Lower leg skin (tissue), 4 donors: Measurements from ENCODE around the gene CDC73. TPM values are rescaled to one million over a fixed set of nuclear protein-coding genes. Genes with fewer than 3 reads are reported as not detected.

ENCODE experiments used
- DNase-seq, 2 donors: peaks; one replicate each; pipeline ENCODE4 v3.0.0-alpha.2; 2019; ENCODE audit warnings: low spot score in 2 of 2
- H3K4me3 ChIP-seq: fragments of 200-600 bp; sonication (generic); 2 replicates; pipeline ENCODE4 v1.5.1; 2017; ENCODE audit warnings: mild to moderate bottlenecking, low read depth; ENCODE audit not compliant: poor library complexity, severe bottlenecking
- POLR2A ChIP-seq, 2 donors: fragments of 450-650 bp; IDR thresholded peaks; one replicate each; pipeline ENCODE4 v1.6.1; 2016 to 2017; ENCODE audit warnings: antibody characterized with exemption in 2 of 2, mild to moderate bottlenecking in 1 of 2, moderate library complexity in 1 of 2
- WGBS, 2 donors: methylation state at CpG; one replicate each; pipeline ENCODE4 v1.1.5; 2018; 5-methylcytosine and 5-hydroxymethylcytosine counted together
- intact Hi-C: fragments of 100-400 bp; cut with DNase I; formaldehyde crosslinking; loops from one replicate; pipeline ENCODE4 v1.15.0; 2023; ENCODE audit warnings: low total_unique reads
- microRNA counts, 2 donors: library from miRNA; unstranded; fragments of <30 nt; microRNA quantifications; one replicate each; lab custom pipeline; 2016
- microRNA-seq, 2 donors: library from miRNA; unstranded; fragments of <30 nt; microRNA quantifications; one replicate each; pipeline ENCODE4, GENCODE V29; 2016; ENCODE audit warnings: borderline replicate concordance in 2 of 2, borderline number of aligned reads in 1 of 2
- total RNA-seq, 4 donors: library from RNA; depleted of rRNA; stranded (reverse); fragments of >200 nt; gene quantifications; one replicate each; pipeline ENCODE4 v1.1.0, GENCODE V29; 2016
- TF ChIP-seq, protein P1 (sequence below), 3 donors: fragments of 450-650 bp; IDR thresholded peaks; one replicate each; pipeline ENCODE4 v1.5.1; 2016; ENCODE audit warnings: antibody characterized with exemption in 3 of 3, mild to moderate bottlenecking in 3 of 3, moderate library complexity in 2 of 3

Gene CDC73
- total RNA-seq, 4 donors from 2014 or later, result 19.2 to 23.7 (median 20.0) TPM

DNA sequence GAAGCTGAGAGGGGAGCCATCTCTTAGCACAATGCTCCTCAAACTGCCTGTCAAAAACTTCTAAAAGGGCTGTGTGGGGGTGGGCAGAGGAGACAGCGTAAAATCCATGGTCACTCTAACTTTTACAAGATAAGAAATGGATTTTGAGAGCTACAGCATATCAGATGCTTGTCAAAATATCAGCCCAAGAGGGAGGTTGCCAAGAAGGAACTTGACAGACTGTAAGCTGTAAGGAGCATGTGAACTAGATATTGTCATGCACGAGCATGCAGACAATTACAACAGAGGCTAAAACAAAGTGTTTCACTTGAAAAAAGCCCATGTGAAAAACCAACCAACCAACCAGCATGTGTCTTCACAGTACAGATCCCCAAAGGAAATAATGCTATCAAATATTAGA lies 171.9 kb downstream of the CDC73 start:
- intact Hi-C loops, result no loop called here
- TF ChIP-seq, protein P1, sequence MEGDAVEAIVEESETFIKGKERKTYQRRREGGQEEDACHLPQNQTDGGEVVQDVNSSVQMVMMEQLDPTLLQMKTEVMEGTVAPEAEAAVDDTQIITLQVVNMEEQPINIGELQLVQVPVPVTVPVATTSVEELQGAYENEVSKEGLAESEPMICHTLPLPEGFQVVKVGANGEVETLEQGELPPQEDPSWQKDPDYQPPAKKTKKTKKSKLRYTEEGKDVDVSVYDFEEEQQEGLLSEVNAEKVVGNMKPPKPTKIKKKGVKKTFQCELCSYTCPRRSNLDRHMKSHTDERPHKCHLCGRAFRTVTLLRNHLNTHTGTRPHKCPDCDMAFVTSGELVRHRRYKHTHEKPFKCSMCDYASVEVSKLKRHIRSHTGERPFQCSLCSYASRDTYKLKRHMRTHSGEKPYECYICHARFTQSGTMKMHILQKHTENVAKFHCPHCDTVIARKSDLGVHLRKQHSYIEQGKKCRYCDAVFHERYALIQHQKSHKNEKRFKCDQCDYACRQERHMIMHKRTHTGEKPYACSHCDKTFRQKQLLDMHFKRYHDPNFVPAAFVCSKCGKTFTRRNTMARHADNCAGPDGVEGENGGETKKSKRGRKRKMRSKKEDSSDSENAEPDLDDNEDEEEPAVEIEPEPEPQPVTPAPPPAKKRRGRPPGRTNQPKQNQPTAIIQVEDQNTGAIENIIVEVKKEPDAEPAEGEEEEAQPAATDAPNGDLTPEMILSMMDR (IDR thresholded peaks at IDR 0.05), result no peak
- TF ChIP-seq POLR2A (IDR thresholded peaks at IDR 0.05), result no peak
- no peak overlapping the region for H3K4me3 ChIP-seq
- DNase-seq, result no peak
- 48 to 68% methylated on average over 2 of the region's 2 CpGs for WGBS, 2 donors

DNA sequence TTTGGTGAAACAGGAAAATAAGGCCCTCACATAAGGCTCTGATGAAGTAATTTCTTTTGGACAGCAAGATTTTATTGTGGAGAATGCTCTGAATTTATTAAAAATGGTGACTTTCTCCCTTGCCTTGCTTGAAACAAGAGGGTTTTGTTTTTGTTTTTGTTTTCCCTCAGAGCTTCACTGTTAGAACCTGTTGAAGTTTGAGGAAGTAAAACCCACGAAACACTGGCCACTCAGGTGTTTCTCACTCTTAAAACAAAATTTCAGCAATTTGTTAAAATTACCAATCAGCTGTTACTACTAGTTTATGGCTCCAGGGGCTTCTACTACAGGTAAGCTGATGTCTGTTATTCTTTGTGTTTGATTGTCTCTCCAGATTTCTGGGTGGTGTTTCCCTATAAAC lies 177.2 kb downstream of the CDC73 start:
- intact Hi-C loops, result no loop called here
- TF ChIP-seq POLR2A (IDR thresholded peaks at IDR 0.05), result no peak
- TF ChIP-seq, protein P1 (IDR thresholded peaks at IDR 0.05), result no peak
- 71 to 72% methylated on average over 1 of the region's 1 CpG for WGBS, 2 donors
- H3K4me3 ChIP-seq, result no peak overlapping the region
- DNase-seq, result no peak

DNA sequence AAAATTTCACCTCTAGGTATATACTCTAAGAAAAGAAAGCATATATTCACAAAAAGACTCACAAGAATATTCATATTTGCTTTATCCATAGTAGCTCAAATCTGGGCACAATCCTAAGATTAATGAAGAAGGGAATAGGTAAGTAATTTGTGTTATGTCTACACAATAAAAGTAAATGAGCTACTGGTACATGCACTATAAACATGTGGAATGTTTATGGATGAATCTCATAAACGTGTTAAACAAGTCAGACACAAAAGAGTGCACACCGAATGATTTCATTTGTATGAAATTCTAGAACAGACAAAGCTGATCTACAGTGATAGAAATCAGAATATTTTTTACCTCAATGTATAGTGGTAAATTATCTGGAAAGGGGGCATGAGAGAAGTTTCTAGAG lies 179.9 kb downstream of the CDC73 start:
- intact Hi-C loops, result no loop called here
- 57 to 63% methylated on average over 2 of the region's 2 CpGs for WGBS, 2 donors
- no peak overlapping the region for H3K4me3 ChIP-seq
- TF ChIP-seq, protein P1 (IDR thresholded peaks at IDR 0.05), result no peak
- no peak for TF ChIP-seq POLR2A (IDR thresholded peaks at IDR 0.05)
- no peak for DNase-seq

DNA sequence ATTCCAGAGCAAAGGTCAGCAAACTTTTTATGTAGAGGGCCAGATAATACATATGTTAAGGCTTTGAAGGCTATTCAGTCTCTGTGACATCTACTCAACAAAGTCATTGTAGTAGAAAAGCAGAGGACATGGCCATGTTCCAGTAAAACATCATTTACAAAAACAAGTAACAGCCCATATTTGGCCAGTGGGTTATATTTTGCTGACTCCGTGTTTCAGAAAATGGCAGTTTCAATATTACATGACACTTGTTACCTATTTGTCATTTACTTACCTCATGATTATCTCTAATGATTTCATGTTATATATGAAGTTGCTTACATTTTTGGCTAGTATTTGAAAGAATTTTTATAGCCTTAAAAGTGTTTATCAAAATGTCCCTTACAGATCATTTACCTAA lies 182.0 kb downstream of the CDC73 start:
- no peak for TF ChIP-seq POLR2A (IDR thresholded peaks at IDR 0.05)
- TF ChIP-seq, protein P1 (IDR thresholded peaks at IDR 0.05), result no peak
- 84 to 91% methylated on average over 1 of the region's 1 CpG for WGBS, 2 donors
- no peak for DNase-seq
- H3K4me3 ChIP-seq, result no peak overlapping the region
- intact Hi-C loops, result no loop called here

MicroRNAs within 50 kb of the gene (microRNA counts, 767-probe panel; counts per million panel counts)
- 0 to 358 counts per million in 2 donors for microRNA hsa-miR-1278 (lab: Ali Mortazavi, UCI)

Small RNAs within 50 kb of the gene (microRNA-seq; reads per million reads assigned to microRNA genes)
- gene MIR1278, result 0 reads per million in 2 donors

Other genes starting within 250 kb of the CDC73 start
- 10 to 100 TPM; 25.5 to 57.9 (median 37.7) TPM for gene UCHL5, start 62.7 kb upstream of the CDC73 start, total RNA-seq
- gene RO60, start 62.4 kb upstream of the CDC73 start, total RNA-seq, result 100 to 1,000 TPM in 1 of 4 donors, 10 to 100 TPM in 3; 40.3 to 106 (median 64.4) TPM
- gene GLRX2, start 16.6 kb upstream of the CDC73 start, total RNA-seq, result 10 to 100 TPM in 1 of 4 donors, 1 to 10 TPM in 3; 5.6 to 11.0 (median 8.1) TPM
- gene B3GALT2, start 64.6 kb downstream of the CDC73 start, total RNA-seq, result under 1 TPM in 3 of 4 donors, not detected in 1; 0.08 to 0.58 (median 0.32) TPM